D721Med (cell line): ENCODE measurements around the gene RHBG.

Experiments used
- DNase-seq: peaks from one replicate; pipeline ENCODE4 v3.0.0; 2011; ENCODE audit warnings: low spot score; ENCODE audit not compliant: insufficient read length
- FAIRE-seq: peaks from 2 replicates; lab custom pipeline; 2011; peaks lifted over from hg19 to GRCh38; lab: Jason Lieb, UNC
- CTCF ChIP-seq: IDR thresholded peaks from 2 replicates; pipeline ENCODE4 v1.5.1; 2012; ENCODE audit warnings: mild to moderate bottlenecking, control low read depth; ENCODE audit not compliant: insufficient read depth; ENCODE audit errors: missing control alignments

RHBG gene

GRCh38 chr1:156421062-156421938, 52.3 kb downstream of the RHBG start:
- DNase-seq (peak; percentile 97), FAIRE-seq (no peak)
- no peak for TF ChIP-seq CTCF

GRCh38 chr1:156421939-156422601, 53.1 kb downstream of the RHBG start:
- no peak for TF ChIP-seq CTCF
- no peak for DNase-seq
- no peak for FAIRE-seq

- FAIRE-seq (no peak), DNase-seq (no peak)
- no peak for TF ChIP-seq CTCF
Measured at GRCh38 chr1:156422602-156423091, 53.6 kb downstream of the RHBG start.

- FAIRE-seq (no peak), DNase-seq (no peak)
- no peak for TF ChIP-seq CTCF
Measured at GRCh38 chr1:156423422-156424352, 54.7 kb downstream of the RHBG start.

- DNase-seq (no peak), FAIRE-seq (no peak)
- TF ChIP-seq CTCF: no peak
Measured at GRCh38 chr1:156424806-156425432, 55.9 kb downstream of the RHBG start.

- TF ChIP-seq CTCF: no peak
- DNase-seq (no peak), FAIRE-seq (no peak)
Measured at GRCh38 chr1:156425943-156426342, 56.9 kb downstream of the RHBG start.
